GM21786 (cell line): ENCODE results near the gene FAIM.
"Not testable (repeated sequence)": the region's sequence is repeated elsewhere in the genome, so short reads cannot be mapped to it uniquely, and the experiment has no call there.

ENCODE experiments used
- ATAC-seq: cut with Tn5 transposase; IDR thresholded peaks from one replicate; pipeline ENCODE4 v1.9.1; 2021; ENCODE audit not compliant: unreplicated experiment

The FAIM gene

DNA sequence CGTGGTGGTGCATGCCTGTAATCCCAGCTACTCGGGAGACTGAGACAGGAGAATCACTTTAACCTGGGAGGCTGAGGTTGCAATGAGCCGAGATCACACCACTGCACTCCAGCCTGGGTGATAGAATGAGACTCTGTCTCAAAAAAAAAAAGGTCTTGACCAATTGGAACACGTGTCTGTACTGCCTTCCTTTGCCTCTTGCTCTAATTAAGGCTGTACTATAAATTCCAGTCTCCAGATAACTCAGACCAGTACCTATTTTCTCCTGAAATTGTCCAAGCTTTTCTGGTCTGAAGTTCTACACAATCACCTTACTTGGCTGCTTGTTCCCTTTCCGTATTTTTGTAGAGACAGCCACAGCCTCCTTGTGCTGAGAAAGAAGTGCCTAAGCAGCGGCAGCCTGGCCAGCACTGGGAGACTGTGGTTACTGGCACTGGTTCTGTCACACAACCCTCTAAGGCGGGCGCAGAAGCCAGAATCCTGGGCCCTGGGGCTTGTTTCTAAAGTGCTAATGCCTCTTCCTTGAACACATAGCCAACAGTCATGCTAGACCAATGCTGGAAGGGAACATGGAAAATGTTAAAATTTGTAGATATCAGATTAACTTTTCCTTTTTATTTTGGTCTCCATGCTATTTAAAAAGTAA lies 8.3 kb upstream of the FAIM start:
- ATAC-seq, result no peak

DNA sequence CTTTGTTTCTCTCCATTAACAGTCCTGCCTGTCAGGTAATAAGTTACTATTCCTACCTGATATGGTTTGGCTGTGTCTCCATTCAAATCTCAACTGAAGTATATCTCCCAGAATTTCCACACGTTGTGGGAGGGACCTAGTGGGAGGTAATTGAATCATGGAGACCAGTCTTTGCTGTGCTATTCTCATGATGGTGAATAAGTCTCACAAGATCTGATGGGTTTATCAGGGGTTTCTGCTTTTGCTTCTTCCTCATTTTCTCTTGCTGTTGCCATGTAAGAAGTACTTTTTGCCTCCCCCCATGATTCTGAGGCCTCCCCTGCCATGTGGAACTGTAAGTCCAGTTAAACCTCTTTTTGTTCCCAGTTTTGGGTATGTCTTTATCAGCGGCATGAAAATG lies 6.9 kb upstream of the FAIM start:
- ATAC-seq, result not testable (repeated sequence)

GRCh38 chr3:138604106-138604595 lies 4.4 kb upstream of the FAIM start:
- ATAC-seq, result not testable (repeated sequence)

- no peak for ATAC-seq
These were observed 1.3 kb downstream of the FAIM start for GRCh38 chr3:138609898-138610266.

GRCh38 chr3:138615462-138615861 lies 6.9 kb downstream of the FAIM start:
- ATAC-seq, result no peak

GRCh38 chr3:138620431-138620830 lies 11.9 kb downstream of the FAIM start:
- ATAC-seq, result no peak

DNA sequence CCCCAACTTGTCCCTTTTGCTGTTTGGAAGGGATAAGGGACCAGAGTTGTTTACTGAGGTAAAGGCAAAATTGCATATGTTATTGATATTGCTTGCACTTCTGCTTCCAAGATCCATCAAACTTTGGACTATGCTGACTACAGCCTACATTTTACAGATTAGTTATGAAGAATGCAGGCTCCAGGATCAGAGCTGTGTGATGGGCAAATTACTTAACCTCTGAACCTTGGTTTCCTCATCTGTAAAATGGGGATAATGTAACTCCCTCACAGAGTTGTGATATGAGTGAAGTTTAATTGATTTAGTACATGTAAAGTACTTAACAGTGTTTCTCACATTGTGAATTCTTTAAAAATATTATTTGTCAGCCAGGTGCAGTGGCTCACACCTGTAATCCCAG lies 15.9 kb downstream of the FAIM start:
- no peak for ATAC-seq

DNA sequence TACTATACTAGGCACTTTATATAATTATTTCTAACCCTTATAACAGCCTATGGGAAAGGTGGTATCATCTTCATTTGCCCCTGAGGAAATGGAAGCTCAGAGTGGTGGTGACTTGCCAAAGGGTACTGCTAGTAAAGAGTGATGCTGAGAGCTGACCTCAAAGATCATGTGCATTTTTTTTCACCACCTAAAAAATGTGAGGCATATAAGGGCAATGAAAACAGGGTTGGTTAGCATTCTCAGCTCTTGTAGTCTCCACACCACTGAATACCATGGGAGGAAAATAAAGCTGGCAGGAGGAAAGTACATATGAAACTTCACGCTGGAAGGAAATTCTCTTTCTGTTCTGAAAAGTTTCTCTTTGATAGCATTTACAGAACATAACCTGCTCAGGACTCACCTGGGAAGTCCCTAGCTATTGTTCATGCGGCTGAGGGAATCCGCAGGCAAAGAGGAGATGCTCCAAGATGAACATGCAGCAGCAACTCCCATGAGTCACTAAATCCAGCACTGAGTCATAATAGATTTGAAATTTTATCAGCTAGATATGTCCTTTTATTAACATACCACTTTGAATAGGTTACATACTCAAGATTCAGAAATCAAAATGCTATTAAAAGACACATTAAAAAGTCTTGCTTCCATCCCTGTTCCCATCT lies 17.3 kb downstream of the FAIM start:
- no peak for ATAC-seq

DNA sequence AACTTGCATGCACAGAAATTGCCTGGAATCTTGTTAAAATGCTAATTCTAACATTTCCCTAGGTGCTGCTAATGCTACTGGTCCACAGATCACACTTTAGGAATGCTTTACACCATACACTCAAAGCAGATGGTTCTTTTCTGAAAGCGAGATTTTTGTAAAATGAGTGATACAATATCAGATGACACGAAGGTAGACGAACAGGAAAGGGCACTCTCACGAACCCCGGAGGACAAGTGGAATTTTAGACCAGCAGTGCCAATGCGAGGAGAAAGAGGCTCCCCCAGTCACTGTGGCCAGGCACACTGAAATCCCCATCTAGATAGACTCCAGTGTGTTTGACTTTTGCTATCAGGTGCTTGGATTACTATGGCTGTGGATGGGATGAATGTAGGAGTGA lies 21.0 kb downstream of the FAIM start:
- ATAC-seq, result no peak

GRCh38 chr3:138638641-138639040 lies 30.1 kb downstream of the FAIM start:
- ATAC-seq, result no peak

DNA sequence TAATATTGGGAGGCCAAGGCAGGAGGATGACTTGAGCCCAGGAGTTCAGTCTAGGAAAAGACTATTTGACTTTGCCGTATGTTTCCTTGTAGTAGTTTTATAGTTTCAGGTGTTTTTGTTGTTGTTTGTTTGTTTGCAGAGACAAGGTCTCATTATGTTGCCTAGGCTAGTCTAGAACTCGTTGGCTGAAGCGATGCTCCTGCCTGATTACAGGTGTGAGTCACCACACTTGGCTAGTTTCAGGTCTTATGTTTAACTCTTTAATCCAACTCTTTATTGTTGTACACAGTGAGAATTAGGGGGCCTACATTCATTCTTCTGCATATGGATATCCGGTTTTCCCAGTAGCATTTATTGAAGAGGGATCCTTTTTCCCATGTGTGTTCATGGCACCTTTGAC lies 32.0 kb downstream of the FAIM start:
- ATAC-seq, result no peak

GRCh38 chr3:138642226-138642926 lies 33.8 kb downstream of the FAIM start:
- ATAC-seq, result no peak

DNA sequence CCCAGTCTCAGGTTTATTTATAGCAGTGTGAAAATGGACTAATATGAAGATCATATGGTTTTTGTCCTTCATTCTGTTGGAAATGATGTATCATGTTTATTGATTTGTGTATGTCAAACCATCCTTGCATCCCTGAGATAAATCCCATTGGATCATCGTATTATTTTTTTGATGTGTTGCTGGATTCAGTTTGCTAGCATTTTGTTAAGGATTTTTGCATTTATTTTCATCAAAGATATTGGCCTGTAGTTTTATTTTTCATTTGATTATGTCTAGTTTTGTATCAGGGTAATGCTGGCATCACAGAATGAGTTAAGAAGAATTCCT lies 34.3 kb downstream of the FAIM start:
- no peak for ATAC-seq

- no peak for ATAC-seq
These were observed 37.4 kb downstream of the FAIM start for GRCh38 chr3:138646008-138646407.

DNA sequence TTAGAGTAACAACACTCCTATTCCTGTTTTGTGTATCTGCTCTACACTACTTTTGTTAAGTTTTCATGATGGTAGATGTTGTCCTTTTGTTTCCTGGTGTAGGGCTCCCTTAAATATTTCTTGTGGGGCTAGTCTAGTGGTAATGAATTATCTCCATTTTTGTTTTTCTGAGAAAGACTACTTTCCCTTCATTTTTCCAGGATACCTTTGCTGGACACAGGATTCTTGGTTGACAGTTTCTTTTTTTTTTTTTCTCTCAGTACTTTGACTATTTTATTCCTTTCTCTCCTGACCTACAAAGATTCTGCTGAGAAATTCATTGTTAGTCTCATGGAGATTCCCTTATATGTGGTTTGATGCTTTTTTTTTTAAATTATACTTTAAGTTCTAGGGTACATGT lies 37.9 kb downstream of the FAIM start:
- ATAC-seq, result no peak

- no peak for ATAC-seq
These were observed 40.6 kb downstream of the FAIM start for GRCh38 chr3:138649134-138649533.

GRCh38 chr3:138653567-138653966 lies 45.0 kb downstream of the FAIM start:
- no peak for ATAC-seq

- no peak for ATAC-seq
These were observed 48.9 kb downstream of the FAIM start for GRCh38 chr3:138657508-138657907.

DNA sequence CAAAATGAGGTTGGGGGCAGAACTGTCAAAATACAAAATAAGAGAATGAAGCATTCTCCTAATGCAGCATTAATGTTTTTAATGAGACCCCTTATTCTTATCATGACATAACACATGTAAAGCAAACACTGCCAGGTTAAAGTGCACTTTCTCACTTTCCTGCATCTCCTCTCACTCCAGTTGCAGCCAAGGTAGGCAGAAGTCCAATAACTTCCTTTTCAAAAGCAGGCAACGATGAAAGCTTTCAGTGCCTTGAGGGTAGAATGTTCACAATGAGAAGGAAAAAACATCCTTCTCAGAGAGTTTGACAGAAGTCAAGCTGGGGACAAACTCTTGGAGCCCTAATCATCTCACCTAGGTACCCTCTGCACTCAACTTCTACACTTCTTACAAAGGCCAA lies 59.5 kb downstream of the FAIM start:
- no peak for ATAC-seq

- ATAC-seq, result no peak
These were observed 61.8 kb downstream of the FAIM start for GRCh38 chr3:138670407-138670806.

DNA sequence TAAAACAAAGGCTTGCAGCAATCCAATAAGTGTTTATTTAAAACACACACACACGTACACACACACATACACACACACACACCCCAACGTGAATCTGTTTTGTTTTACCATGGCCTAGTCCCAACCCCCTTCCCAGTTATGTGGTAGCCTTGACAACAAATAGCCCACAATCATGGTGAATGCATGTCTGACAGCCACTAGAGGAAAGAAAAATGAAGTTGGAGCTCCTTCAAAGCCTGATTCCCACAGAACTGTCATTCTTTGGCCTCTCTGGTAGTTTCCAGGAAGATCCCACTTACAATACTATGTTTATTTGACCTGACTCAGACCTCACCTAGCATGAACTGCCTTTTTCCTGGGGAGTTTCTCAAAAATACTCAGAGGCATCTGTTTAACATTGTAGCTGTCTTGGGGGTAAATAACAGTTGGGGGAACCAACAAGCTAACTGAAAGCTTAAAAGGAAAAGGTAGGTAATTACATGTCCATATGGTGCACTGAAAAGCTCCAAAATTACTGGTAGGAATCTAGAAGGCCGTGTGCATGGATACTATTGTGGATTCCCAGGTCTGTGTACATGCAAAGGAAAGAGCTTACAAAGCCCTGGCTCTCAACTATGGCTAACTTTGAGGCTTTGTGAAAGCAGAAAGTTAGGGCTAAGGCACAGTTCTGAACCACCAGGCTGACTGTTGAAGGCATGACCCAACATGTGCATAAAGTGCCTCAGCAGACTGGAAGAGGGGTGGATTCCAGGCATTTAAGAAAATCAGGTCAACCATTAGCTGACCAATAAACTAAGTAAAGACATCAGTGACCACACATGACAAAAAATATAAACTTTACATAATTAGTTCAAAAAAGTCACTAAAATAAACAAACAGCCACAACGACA lies 65.3 kb downstream of the FAIM start:
- ATAC-seq, result no peak
